MM.1S (cell line): ENCODE measurements around the gene BICC1.

ENCODE experiments used
- CTCF ChIP-seq: fragments of 300-600 bp; sonication (generic); IDR thresholded peaks from 2 replicates; pipeline ENCODE4 v1.5.1; 2016; ENCODE audit warnings: antibody characterized with exemption, low read length, mixed read lengths
- EZH2phosphoT487 ChIP-seq: fragments of 300-600 bp; sonication (generic); IDR thresholded peaks from 2 replicates; pipeline ENCODE4 v1.6.1; 2018; ENCODE audit warnings: antibody characterized with exemption, low read length

GRCh38 chr10:58853668-58854067 lies 341.0 kb downstream of the BICC1 start:
- TF ChIP-seq CTCF = no peak
- no peak for TF ChIP-seq EZH2phosphoT487
